HG03378 (cell line): ENCODE results near the gene NR1I3.
"Not testable (repeated sequence)": the region's sequence is repeated elsewhere in the genome, so short reads cannot be mapped to it uniquely, and the experiment has no call there.

Source experiments
- ATAC-seq: cut with Tn5 transposase; IDR thresholded peaks from one replicate; pipeline ENCODE4 v1.9.1; 2021; ENCODE audit warnings: mild to moderate bottlenecking, moderate library complexity; ENCODE audit not compliant: unreplicated experiment

The NR1I3 gene

DNA sequence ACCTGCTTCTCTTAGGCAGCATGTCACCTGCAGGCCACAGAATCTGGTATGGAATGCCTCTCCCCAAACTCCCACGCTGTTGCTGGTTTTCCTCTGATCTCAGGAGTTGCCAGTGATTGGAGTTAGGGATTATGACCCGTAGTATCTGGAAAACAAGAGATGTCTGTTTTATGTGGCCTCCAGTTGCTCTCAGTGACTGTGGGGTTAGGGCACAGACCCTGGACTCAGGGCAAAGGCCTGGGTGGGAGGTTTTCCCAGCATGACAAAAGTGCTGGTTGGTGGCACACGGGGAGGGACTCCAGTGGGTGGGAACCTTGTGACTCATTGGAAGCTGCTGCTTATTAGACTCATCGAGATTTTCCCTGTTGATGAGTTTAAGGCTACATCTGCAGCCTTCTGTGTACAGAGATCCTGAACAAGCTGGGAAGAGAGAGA lies at the start of gene NR1I3:
NR1I3 (minus strand) TSS at position 165 of the 435 bp plus-strand sequence. CDS start 1,638 bp downstream, outside the sequence.
- ATAC-seq = no peak

GRCh38 chr1:161287482-161288054 lies 49.6 kb upstream of the NR1I3 start:
- ATAC-seq = no peak

DNA sequence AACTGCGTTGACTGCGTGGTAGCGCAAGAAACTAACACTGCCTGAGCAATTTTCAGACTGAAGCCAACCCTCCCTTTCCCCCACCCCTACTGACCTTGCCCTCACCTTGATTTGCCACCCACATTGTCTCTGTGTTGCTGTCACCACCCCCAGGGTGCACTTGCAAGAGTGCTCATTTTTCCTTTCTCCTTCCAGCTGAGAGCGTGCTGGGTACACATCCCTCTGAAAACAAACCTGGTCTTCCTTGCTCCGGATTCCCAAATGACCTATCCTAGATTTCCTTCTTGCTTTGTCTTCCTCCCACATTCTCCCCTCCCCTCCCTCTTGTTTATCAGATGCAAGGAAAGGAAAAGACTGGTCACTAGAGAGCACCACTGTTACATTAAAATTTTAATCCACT lies 47.5 kb upstream of the NR1I3 start:
- ATAC-seq = no peak

- ATAC-seq = no peak
Observed at GRCh38 chr1:161285113-161285512, 47.1 kb upstream of the NR1I3 start.

DNA sequence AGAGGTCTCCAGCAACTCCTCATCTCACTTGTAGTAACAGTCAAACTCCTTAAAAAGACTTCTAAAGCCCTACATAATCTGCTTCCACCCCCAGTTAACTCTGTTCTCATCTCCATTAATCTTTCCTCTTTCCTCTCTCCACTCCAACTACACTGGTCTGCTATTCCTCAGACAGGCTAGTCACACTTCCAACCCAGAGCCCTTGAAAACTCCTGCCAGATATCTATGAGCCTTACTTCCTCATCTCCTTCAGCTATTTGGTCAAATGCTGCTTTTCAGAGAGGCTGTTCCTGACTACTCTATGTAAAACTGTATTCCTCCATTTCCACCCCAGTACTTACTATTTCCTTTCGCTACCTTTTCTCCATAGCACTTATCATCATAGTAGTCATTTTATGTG lies 45.0 kb upstream of the NR1I3 start:
- no peak for ATAC-seq

DNA sequence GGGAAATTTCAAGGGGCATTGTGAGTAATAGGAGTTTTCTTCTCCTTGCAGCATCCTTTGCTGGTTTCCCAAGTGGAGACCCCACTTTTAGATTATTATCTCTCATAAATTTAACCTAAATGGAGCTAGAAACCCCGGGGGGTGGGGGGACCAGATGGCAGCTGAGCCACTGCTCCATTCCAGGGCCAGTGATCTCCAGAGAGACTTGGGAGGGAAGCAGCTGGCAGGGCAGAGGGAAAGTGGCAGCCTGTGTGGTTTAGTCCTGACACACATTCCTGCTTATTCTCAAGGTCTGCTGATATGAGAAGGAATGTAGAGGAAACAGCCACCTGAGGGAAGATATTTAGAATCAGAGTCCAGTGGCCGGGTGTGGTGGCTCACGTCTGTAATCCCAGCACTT lies 36.9 kb upstream of the NR1I3 start:
- ATAC-seq = no peak

DNA sequence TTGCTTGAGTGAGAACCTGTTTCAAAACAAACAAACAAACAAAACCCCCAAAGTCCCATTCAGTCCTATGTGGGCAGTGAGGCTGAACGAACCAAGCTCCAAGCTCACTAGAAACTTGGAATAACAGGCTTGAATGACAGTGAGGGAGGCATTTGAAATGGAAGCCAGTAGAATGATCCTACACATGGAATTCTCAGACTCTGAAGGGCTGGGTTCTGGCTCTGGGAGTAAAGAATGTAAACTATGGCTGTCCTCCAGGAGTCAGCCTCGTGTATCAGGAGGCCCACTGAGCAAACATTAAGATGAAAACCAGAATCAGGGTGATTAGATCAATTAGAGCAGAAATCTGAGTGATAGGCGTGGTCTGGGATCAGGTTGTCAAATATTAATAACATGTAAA lies 35.4 kb upstream of the NR1I3 start:
- no peak for ATAC-seq

DNA sequence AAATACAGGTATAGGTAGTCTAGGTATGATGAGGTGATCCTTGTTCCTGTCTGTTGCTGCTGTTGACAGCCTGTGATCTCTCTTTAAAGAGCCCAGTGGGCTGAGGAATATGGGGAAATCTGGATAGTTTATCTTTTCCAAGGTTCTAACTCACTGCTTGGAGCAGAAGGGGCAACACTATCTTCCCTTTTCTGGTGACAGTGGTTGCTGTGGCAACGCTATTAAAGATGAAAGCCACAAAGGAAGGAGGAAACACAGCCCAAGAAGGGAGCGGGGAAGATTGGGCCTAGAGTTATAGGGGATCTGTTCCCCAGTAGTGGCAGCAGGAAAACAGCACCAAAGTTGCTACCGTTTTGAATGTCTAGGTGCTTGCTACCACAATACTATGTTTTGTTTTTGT lies 29.3 kb upstream of the NR1I3 start:
- no peak for ATAC-seq

GRCh38 chr1:161266836-161267235 lies 28.8 kb upstream of the NR1I3 start:
- no peak for ATAC-seq

GRCh38 chr1:161266202-161266601 lies 28.2 kb upstream of the NR1I3 start:
- ATAC-seq = no peak

DNA sequence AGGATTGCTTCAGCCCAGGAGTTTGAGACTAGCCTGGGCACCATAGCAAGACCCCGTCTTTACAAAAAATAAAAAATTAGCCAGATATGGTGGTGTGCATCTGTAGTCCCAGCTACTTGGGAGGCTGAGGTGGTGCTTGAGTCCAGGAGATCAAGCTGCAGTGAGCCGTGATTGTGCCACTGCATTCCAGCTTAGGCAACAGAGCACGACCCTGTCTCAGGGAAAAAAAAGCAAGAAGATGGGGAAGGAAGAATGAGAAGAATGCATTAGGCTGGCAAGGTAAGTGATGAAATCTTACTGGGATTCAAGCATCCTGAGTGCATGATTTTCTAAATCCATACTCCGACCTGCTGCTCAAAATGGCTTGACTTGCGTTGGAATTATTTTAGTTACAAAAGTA lies 27.3 kb upstream of the NR1I3 start:
- no peak for ATAC-seq

DNA sequence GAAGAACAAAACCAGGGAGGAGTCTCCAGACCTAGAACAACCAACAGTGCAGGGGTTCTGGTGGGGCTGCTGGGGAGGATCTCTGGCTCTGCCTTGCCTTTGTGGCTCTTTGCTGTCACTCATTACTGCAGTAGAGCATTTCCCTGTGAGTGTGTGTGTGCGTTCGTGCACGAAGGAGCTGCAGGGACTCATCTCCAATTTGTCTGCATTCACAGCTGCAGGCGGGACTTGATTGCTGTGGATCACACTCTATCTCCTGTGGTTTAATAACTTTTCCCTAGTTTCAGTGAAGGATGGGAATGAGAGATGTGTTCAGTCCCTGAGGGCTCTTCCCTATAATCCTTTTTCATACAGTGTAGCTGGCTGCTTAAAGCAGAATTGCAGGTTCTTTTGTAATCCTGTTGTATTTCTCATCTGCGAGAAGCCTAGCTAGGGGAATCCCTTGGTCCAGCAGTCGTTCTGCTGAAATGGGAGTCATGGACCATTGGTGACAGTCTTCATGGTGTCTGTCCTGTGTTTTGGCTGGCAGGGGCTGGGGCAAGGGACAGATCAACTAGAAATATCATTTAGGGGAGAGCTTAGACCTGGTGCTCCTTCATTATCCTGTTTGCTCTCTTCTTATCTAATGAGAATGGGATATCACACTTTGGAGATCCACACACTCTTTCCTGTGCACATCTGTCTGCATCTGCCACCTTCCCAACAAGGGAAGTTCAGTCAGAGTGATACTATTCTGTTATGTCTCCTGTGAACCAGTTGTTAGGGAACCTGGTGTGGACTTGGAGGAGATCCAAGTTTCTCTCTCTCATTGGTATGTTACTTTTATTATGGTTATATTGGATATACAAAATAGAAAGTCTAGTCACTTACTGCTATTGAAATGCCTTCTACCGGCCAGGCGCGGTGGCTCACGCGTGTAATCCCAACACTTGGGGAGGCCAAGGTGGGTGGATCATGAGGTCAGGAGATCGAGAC lies 23.5 kb upstream of the NR1I3 start:
- no peak for ATAC-seq

DNA sequence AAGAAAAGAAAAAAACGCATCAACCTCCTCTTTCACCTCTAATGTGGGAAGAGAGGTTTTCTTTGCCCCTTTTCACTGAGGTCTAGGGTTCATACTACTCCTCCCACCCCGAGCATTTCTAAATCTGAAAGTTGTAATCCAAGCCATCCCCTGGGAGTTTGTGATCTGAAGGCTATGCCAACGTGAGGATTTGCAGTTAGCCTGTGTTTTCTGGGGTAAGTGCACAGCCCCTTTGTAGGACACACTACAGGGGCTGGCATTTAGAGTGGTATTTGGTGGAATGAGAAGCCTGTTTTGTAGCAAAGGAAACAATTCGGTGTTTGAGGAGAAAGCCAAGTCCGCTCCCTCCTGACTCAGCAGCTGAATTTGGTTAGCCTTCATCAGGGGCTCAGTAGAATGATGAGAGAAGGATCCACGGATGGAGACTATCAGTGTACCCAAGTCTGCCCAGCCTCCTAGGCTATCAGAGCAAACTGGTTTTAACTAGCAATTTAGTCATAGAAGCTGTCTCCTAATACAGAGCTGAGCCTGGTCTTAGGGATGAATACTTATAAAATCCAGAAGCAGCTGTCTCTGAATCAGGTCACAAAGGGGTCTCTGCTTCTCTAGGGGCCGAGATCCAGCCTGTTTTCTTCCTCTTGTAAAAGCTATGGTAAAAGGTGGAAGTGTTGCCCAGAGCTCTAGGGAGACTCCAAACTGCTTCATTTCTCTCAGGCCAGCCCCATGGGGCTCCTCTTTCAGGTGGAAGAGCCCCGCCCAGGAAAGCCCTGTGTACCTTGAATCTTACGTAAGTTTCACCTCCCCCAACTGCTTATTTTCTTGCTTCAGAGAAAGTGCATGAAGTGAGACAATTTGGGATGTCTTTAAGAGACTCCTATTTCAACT lies 22.6 kb upstream of the NR1I3 start:
- ATAC-seq = no peak

- no peak for ATAC-seq
Observed at GRCh38 chr1:161259765-161260164, 21.8 kb upstream of the NR1I3 start.

DNA sequence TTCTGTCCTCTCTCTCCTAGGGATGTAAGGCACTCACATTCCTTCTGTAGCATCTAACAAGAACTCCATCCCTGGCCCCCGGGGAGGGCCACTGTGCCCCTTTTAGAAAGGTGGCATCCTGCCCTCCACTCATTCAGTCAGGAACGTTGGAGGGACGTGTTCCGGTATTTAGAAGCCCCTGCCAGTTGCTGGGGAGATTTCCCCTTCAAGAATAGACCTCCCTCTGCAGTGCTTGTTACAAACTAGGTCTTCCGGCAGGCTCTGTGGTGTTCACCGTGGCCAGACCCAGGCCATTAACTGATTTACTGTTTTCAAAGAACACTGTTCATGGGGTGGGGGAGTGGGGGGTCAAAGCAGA lies 21.3 kb upstream of the NR1I3 start:
- no peak for ATAC-seq

DNA sequence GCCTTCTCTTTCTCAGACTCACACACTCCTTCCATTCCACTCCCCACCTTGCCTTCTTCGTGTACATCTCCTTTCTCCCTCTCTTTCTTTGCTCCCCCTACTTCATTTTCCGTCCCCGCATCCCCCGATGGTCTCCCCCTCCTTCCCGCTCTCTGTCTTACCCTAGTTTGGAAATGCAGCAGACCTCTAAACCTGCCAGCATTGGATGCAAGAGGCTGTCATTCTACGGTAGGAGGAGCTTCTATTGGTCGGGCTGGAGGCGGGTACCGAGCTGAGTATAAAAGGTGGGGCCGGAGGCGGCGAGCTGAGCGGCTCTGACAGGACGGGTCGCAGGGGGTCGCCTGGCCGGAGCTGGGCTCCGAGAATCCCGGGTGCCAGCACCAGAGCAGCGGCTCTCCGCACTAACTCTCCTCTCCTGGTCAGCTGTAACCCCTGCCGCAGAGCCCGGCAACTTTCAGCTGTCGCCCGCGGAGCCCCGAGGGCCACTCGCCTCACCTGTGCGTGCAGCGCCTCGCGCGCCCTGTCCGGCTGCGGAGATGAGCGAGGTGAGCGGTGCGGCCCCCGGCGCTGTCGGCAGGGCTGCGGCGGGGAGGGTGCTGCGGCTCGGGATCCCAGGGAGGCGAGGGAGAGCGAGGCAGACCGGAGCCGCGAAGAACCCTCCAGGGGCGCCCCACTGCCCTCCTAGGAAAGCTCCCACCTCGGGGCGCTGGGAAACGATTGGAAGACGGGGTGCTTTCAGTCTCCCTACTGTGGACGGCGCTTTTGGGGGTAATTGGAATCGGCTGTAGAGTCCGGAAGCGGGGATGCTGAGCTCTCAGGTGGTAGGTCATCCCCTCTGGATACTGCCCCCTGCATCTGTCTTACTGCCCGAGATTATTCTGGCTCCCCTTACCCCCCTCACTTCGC lies 20.7 kb upstream of the NR1I3 start, which contains the start of gene PCP4L1:
PCP4L1 (plus strand) TSS at position 307 of the 906 bp plus-strand sequence; CDS start at position 537, 230 bp downstream.
- no peak for ATAC-seq

DNA sequence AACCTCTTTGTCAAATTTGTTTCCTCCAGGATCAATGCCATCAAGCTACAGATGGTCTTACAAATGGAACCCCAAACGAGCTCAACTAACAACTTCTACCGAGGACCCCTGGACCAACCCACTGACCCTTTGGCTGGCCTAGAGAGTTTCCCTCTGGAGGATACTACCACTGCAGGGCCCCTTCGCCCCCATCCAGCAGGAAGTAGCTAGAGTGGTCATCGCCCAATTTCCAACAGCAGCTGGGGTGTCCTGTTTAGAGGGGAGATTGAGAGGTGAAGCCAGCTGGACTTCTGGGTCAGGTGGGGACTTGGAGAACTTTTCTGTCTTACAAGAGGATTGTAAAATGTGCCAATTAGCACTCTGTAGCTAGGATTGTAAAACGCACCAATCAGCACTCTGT lies 19.1 kb upstream of the NR1I3 start:
- ATAC-seq = not testable (repeated sequence)

DNA sequence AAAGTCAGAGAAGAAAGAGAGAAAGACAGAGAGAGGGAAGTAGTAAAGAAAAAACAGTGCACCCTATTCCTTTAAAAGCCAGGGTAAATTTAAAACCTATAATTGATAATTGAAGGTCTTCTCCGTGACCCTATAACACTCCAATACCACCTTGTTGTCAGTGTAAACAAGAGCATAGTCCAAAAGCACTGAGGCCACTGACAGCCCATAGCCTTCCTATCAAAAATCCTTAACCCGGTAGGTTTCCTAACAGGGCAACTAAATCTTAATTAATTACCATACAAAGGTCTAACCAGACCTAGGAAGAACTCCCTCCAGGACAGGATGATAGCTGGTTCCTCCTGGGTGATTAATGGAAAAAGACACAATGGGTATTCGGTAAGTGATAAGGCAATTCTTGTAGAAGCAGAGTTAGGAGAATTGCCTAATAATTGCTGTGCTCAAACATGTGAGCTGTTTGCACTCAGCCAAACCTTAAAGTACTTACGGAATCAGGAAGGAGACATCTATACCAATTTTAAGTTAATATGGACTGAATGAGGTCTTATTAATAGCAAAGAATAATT lies 18.0 kb upstream of the NR1I3 start:
- not testable (repeated sequence) for ATAC-seq

DNA sequence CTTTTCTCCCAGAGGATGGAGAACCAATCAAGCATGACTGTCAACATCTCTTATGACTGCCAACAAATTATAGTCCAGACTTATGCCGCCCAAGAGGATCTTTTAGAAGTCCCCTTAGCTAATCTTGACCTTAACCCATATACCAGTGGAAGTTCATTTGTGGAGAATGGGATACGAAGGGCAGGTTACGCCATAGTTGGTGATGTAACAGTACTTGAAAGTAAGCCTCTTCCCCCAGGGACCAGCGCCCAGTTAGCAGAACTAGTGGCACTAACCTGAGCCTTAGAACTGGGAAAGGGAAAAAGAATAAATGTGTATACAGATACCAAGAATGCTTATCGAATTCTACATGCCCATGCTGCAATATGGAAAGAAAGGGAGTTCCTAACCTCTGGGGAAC lies 17.3 kb upstream of the NR1I3 start:
- ATAC-seq = not testable (repeated sequence)

GRCh38 chr1:161251579-161251978 lies 13.6 kb upstream of the NR1I3 start:
- ATAC-seq = no peak
